ENCODE data around the gene C1QB.

- TF ChIP-seq CTCF (IDR thresholded peaks at IDR 0.05; ENCODE audit: insufficient read depth, low read length), result no peak
- TF ChIP-seq POLR2AphosphoS5 (IDR thresholded peaks at IDR 0.05; ENCODE audit: low read depth), result no peak
- no peak for TF ChIP-seq REST (IDR thresholded peaks at IDR 0.05; ENCODE audit: insufficient replicate concordance, low read depth)
- TF ChIP-seq GABPA (IDR thresholded peaks at IDR 0.05; ENCODE audit: low read depth), result no peak
Measured at GRCh38 chr1:22626237-22627157, 26.5 kb upstream of the C1QB start.

Data from HL-60 (cell line).